ENCODE data around the gene ZNF385D. TPM values are rescaled to one million over a fixed set of nuclear protein-coding genes. Genes with fewer than 3 reads are reported as not detected.

The ZNF385D gene
- total and polyA plus RNA-seq, 12 donors = 0.09 to 1.3 (median 0.63) TPM

- H3K9me3 ChIP-seq (replicated peaks in 1 of 3) = no peaks in the 10 kb centered on the region
- no peaks in the 10 kb centered on the region for H3K4me1 ChIP-seq (replicated peaks in 1 of 2)
- intact Hi-C loops (cut with DNase I) = no loop called here
- no peak for DNase-seq
- H3K27me3 ChIP-seq = no peaks in the 10 kb centered on the region
- H3K27ac ChIP-seq = no peak overlapping the region
- H3K36me3 ChIP-seq (replicated peaks in 1 of 2) = no peaks in the 10 kb centered on the region
- TF ChIP-seq POLR2A (IDR thresholded peaks at IDR 0.05) (no peak), CTCF (IDR thresholded peaks at IDR 0.05) (no peak)
- H3K4me3 ChIP-seq = no peak overlapping the region
These were observed 188.8 kb downstream of the ZNF385D start for GRCh38 chr3:21562243-21562642.

GRCh38 chr3:21561472-21561871 lies 189.5 kb downstream of the ZNF385D start:
- Histone ChIP-seq H3K4me1 (replicated peaks in 1 of 2) (no peaks in the 10 kb centered on the region), H3K27ac (no peak overlapping the region), H3K9me3 (replicated peaks in 1 of 3) (no peaks in the 10 kb centered on the region), H3K36me3 (replicated peaks in 1 of 2) (no peaks in the 10 kb centered on the region), H3K4me3 (no peak overlapping the region), H3K27me3 (no peaks in the 10 kb centered on the region)
- no peak for DNase-seq
- no peak for TF ChIP-seq POLR2A (IDR thresholded peaks at IDR 0.05)
- no peak for TF ChIP-seq CTCF (IDR thresholded peaks at IDR 0.05)
- 67 to 78% (median 78%) methylated on average over 2 of the region's 2 CpGs for WGBS, 4 donors
- intact Hi-C loops (cut with DNase I) = no loop called here

GRCh38 chr3:21551019-21551418 lies 200.0 kb downstream of the ZNF385D start:
- intact Hi-C loops (cut with DNase I) = no loop called here
- no peaks in the 10 kb centered on the region for H3K4me1 ChIP-seq (replicated peaks in 1 of 2)
- no peaks in the 10 kb centered on the region for H3K36me3 ChIP-seq (replicated peaks in 1 of 2)
- no peak overlapping the region for H3K4me3 ChIP-seq
- TF ChIP-seq CTCF (IDR thresholded peaks at IDR 0.05) (no peak), POLR2A (IDR thresholded peaks at IDR 0.05) (no peak)
- no peak for DNase-seq
- H3K9me3 ChIP-seq (replicated peaks in 1 of 3) = no peaks in the 10 kb centered on the region
- WGBS, 4 donors = 77 to 94% (median 91%) methylated on average over 2 of the region's 2 CpGs
- H3K27ac ChIP-seq = no peak overlapping the region
- no peaks in the 10 kb centered on the region for H3K27me3 ChIP-seq

- no peaks in the 10 kb centered on the region for H3K36me3 ChIP-seq (replicated peaks in 1 of 2)
- no peak for DNase-seq
- no peaks in the 10 kb centered on the region for H3K4me1 ChIP-seq (replicated peaks in 1 of 2)
- no peak overlapping the region for H3K4me3 ChIP-seq
- no peak for TF ChIP-seq CTCF (IDR thresholded peaks at IDR 0.05)
- TF ChIP-seq POLR2A (IDR thresholded peaks at IDR 0.05) = no peak
- H3K27ac ChIP-seq = no peak overlapping the region
- intact Hi-C loops (cut with DNase I) = no loop called here
- H3K9me3 ChIP-seq (replicated peaks in 1 of 3) = no peaks in the 10 kb centered on the region
- WGBS, 4 donors = 58 to 62% (median 61%) methylated on average over 4 of the region's 4 CpGs
- H3K27me3 ChIP-seq = no peaks in the 10 kb centered on the region
These were observed 206.9 kb downstream of the ZNF385D start for GRCh38 chr3:21544076-21544462.
